Caco-2 (cell line): ENCODE data around the gene CBX1. TPM values are rescaled to one million over a fixed set of nuclear protein-coding genes. Genes with fewer than 3 reads are reported as not detected.

ENCODE experiments used
- BruUV-seq: library from RNA; stranded (reverse); fragments of 400-500 nt; replicated peaks from 2 replicates; lab custom pipeline; 2021; lab: Mats Ljungman, UMichigan
- CTCF ChIA-PET: fragments of 300-600 bp; sonication (Branson Sonifier 250); formaldehyde crosslinking; loops from one replicate; lab custom pipeline; 2022; ENCODE audit warnings: antibody characterized with exemption; lab: Charles Lee
- POLR2A ChIA-PET: fragments of 300-600 bp; sonication (Branson Sonifier 250); formaldehyde crosslinking; loops from one replicate; lab custom pipeline; 2022; ENCODE audit warnings: antibody characterized with exemption; lab: Charles Lee
- DNase-seq, 2 experiments: peaks; one replicate each; pipeline versions ENCODE4 v3.0.0 to v3.0.0-alpha.2; 2020 to 2022
- H3K27me3 ChIP-seq: replicated peaks from 2 replicates; pipeline ENCODE4 v1.6.0; 2011; ENCODE audit warnings: low read length; ENCODE audit not compliant: control insufficient read depth, insufficient read depth
- H3K36me3 ChIP-seq: 2 replicates; pipeline ENCODE4 v1.5.1; 2011; ENCODE audit warnings: low read length; ENCODE audit not compliant: control insufficient read depth, insufficient read depth
- H3K4me1 ChIP-seq: fragments of 250-450 bp; sonication (Bioruptor Pico); 2 replicates; pipeline ENCODE4 v1.5.1; 2020; ENCODE audit warnings: mild to moderate bottlenecking
- H3K4me3 ChIP-seq: 2 replicates; pipeline ENCODE4 v1.5.1; 2011; ENCODE audit warnings: low read depth, mild to moderate bottlenecking, control low read depth, low read length
- H3K9me3 ChIP-seq: fragments of 250-450 bp; sonication (Bioruptor Pico); 2 replicates; pipeline ENCODE4 v1.5.1; 2020; ENCODE audit warnings: mild to moderate bottlenecking, moderate library complexity
- H3K27ac Mint-ChIP-seq: one replicate; pipeline ENCODE4 v1.8.0; 2022; ENCODE audit warnings: mixed read lengths; ENCODE audit not compliant: unreplicated experiment
- H3K27me3 Mint-ChIP-seq: one replicate; pipeline ENCODE4 v1.8.0; 2022; ENCODE audit warnings: mixed read lengths; ENCODE audit not compliant: insufficient read depth, unreplicated experiment
- H3K36me3 Mint-ChIP-seq: one replicate; pipeline ENCODE4 v1.8.0; 2022; ENCODE audit warnings: mild to moderate bottlenecking, mixed read lengths; ENCODE audit not compliant: insufficient read depth, unreplicated experiment
- H3K4me1 Mint-ChIP-seq: one replicate; pipeline ENCODE4 v1.8.0; 2022; ENCODE audit warnings: low read depth, mixed read lengths; ENCODE audit not compliant: unreplicated experiment
- H3K4me3 Mint-ChIP-seq: one replicate; pipeline ENCODE4 v1.8.0; 2022; ENCODE audit warnings: mild to moderate bottlenecking, moderate library complexity, mixed read lengths; ENCODE audit not compliant: unreplicated experiment
- H3K9me3 Mint-ChIP-seq: one replicate; pipeline ENCODE4 v1.8.0; 2022; ENCODE audit warnings: mixed read lengths; ENCODE audit not compliant: unreplicated experiment
- CTCF ChIP-seq, 2 experiments: fragments of 200-600 bp in 1 of 2; IDR thresholded peaks; 1 replicate in 1 of 2; 2 replicates in 1 of 2; pipeline versions ENCODE4 v1.5.1 to v1.8.0; 2011 to 2022; ENCODE audit warnings: antibody characterized with exemption in 1 of 2, control low read depth in 1 of 2, inconsistent platforms in 1 of 2, low read depth in 1 of 2, low read length in 1 of 2, mild to moderate bottlenecking in 1 of 2, moderate library complexity in 1 of 2; ENCODE audit not compliant: insufficient read depth in 1 of 2, severe bottlenecking in 1 of 2, unreplicated experiment in 1 of 2
- intact Hi-C: fragments of 100-400 bp; cut with micrococcal nuclease; formaldehyde crosslinking; loops from one replicate; pipeline ENCODE4 v1.10.0; 2022; ENCODE audit not compliant: unreplicated experiment
- total RNA-seq: library from RNA; stranded (reverse); gene quantifications from 2 replicates; pipeline ENCODE4 v1.2.3, GENCODE V29; 2022

CBX1 gene
- total RNA-seq, 1 experiment from 2014 or later, result 213 TPM

GRCh38 chr17:48149787-48150463 is 48.6 kb upstream of the CBX1 start:
- Histone ChIP-seq H3K36me3 (no peaks in the 10 kb centered on the region), H3K27me3 (peaks cover 2% of the 10 kb centered on the region; the same call in 1 of the 2 replicates), H3K9me3 (no peaks in the 10 kb centered on the region), H3K4me1 (peaks cover 10% of the 10 kb centered on the region), H3K4me3 (no peak overlapping the region)
- no peak for TF ChIP-seq CTCF (IDR thresholded peaks at IDR 0.05; ENCODE audit: insufficient read depth in 1 of 2, low read depth in 1 of 2, low read length in 1 of 2, severe bottlenecking in 1 of 2, unreplicated experiment in 1 of 2)
- no peak overlapping the region for H3K27ac Mint-ChIP-seq
- ChIA-PET POLR2A (no interaction called here), CTCF (interaction anchor here (1.0 kb wide), 2 partner anchors 15 to 107 kb away, joined by 3 read pairs; no protein-coding TSS in a partner anchor)
- peaks cover 13% of the 10 kb centered on the region for H3K4me1 Mint-ChIP-seq
- peaks cover 26% of the 10 kb centered on the region for H3K27me3 Mint-ChIP-seq
- no peak overlapping the region for H3K4me3 Mint-ChIP-seq
- no TSS peak for BruUV-seq
- intact Hi-C loops, result loop anchor here (10.0 kb wide), 1 partner anchor 185 kb away; no protein-coding TSS in a partner anchor
- no peaks in the 10 kb centered on the region for H3K9me3 Mint-ChIP-seq
- H3K36me3 Mint-ChIP-seq, result no peaks in the 10 kb centered on the region
- DNase-seq, result no peak

GRCh38 chr17:48148854-48149786 is 47.8 kb upstream of the CBX1 start:
- Mint-ChIP-seq H3K9me3 (no peaks in the 10 kb centered on the region), H3K27me3 (peaks cover 26% of the 10 kb centered on the region), H3K36me3 (no peaks in the 10 kb centered on the region), H3K27ac (no peak overlapping the region), H3K4me3 (no peak overlapping the region), H3K4me1 (peaks cover 8% of the 10 kb centered on the region)
- BruUV-seq, result no TSS peak
- Histone ChIP-seq H3K4me3 (no peak overlapping the region), H3K9me3 (no peaks in the 10 kb centered on the region), H3K4me1 (peaks cover 4% of the 10 kb centered on the region), H3K27me3 (peaks cover 2% of the 10 kb centered on the region; the same call in 1 of the 2 replicates), H3K36me3 (no peaks in the 10 kb centered on the region)
- intact Hi-C loops, result no loop called here
- POLR2A ChIA-PET, result no interaction called here
- peak; percentile 66 to 72 for DNase-seq
- CTCF ChIA-PET, result interaction anchor here (0.6 to 1.0 kb wide), 4 partner anchors 14 to 106 kb away, joined by 3 read pairs; no protein-coding TSS in a partner anchor
- TF ChIP-seq CTCF (IDR thresholded peaks at IDR 0.05; ENCODE audit: insufficient read depth in 1 of 2, low read depth in 1 of 2, low read length in 1 of 2, severe bottlenecking in 1 of 2, unreplicated experiment in 1 of 2), result peak in 1 of 2 experiments; percentile 16
